NCI-H187 (cell line): Measurements from ENCODE around the gene CALD1.

Experiments used
- DNase-seq, 2 experiments: peaks; one replicate each; lab custom pipeline; 2025; lab: John Stamatoyannopoulos, UW

CALD1 gene

DNA sequence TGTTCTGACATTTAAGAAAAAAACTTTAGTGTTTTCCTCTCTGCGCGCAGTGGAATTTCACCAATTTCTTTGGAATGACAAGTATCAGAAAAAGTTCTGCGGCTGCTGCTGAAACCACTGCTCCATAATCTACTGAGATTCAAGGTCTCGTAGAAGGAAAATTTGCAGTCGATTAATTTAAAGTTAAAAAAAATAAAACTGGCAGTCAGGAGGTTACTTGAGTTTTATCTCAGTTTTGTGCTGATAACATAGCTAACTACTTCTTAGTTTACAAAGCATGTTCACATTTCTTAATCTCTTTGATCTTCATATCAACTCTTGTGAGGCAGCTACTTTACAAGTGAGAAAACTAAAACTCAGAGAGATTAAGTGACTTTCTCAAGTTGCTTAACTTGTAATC, 18.2 kb upstream of the CALD1 start:
- DNase-seq: no peak

DNA sequence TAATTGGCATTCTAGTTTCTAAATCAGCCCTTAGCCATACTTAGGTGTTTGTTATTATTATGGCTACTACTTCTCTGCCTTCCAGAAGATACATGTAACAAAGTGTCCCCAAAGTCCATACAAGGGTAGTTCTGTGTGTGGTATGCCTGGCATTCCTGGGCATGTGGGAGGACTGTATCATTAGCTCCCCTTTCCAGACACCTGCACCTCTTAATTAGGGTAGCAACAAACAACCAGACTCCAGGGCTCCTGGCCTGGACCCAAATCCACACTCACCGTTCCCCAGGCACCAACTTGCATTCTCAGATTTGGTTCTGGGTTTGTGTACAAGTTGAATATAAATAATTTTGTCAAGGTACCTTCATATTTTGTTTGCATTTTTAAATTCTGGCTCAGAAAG, 15.5 kb upstream of the CALD1 start:
- DNase-seq: no peak

- DNase-seq: no peak
Observed at GRCh38 chr7:134764365-134764764, 15.1 kb upstream of the CALD1 start.

- DNase-seq: no peak
Observed at GRCh38 chr7:134766779-134767519, 12.5 kb upstream of the CALD1 start.

- DNase-seq: no peak
Observed at GRCh38 chr7:134767520-134768168, 11.8 kb upstream of the CALD1 start.

DNA sequence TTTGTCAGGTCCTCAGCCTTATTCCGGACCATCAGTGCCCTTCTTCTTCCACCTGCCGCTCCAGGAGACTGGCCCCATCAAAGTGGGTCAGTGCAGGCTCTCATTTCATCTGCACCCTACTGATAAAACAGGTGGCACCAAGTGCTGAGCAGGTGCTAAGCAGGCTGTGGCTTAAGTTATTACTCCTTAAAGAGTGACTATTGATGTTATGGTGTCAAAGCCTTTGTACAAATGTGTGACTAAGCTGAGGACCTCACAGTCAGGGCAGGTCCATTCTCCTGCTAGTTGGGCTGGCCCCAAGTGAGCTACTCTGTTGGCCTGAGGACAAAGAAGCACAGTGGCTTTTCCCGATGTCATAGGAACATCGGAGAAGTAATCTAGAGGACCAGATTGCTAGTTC, 11.2 kb upstream of the CALD1 start:
- no peak for DNase-seq

DNA sequence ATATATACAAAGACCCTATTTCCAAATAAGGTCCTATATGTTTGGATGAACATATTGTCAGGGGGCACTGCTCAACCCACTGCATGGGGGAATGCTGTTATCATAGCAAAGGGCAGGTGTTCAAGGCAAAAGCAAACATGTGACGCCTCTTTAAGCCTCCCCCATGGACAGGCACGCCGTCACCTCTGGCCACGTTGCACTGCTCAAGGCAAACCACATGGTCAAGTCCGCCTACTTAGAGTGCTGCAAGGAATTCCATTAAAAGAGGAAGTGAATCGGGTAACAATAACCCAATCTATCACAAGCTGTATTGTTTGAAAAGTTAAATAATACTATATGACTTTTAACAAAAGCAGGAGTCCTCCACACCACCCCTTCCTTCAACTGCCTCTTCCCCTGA, 8.8 kb upstream of the CALD1 start:
- DNase-seq: no peak

- DNase-seq: no peak
Observed at GRCh38 chr7:134771111-134771510, 8.3 kb upstream of the CALD1 start.

GRCh38 chr7:134771889-134772288, 7.5 kb upstream of the CALD1 start:
- no peak for DNase-seq

DNA sequence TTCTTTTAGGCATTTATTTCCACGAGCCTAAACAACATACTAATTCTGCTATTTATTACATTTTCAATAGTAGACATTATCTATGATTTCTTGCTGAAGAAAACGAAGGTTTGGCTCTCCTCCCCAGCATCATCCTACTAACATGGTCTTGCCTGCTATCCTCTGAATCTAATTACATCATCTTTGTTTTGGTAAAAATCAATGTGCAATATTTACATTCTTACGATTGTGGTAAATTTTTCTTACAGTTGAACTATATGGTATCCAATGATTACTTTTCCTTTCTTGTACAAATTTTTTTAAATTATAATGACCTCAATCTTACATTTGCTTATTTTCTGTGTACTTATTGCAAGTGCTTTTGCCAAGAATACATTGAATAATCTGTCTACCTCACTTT, 7.0 kb upstream of the CALD1 start:
- no peak for DNase-seq

- DNase-seq: no peak
Observed at GRCh38 chr7:134773164-134773563, 6.3 kb upstream of the CALD1 start.

DNA sequence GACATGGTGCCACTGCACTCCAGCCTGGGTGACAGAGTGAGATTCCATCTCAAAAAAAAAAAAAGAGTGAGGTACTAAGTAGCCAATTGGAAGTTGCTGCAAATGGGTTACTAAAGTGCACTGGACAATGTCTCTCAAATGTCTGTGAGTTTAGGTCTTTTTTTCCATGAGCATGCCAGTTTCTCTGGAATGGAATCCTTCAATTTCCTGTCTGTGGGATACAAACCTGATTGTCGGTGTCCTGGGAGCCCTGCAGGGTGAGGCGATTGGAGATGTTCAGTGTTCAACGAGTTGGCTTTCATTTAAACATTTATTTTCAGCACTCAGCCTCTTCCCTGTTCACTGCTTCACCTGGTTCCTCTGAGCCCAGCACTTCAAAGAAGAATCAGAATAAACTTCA, 5.3 kb upstream of the CALD1 start:
- no peak for DNase-seq

DNA sequence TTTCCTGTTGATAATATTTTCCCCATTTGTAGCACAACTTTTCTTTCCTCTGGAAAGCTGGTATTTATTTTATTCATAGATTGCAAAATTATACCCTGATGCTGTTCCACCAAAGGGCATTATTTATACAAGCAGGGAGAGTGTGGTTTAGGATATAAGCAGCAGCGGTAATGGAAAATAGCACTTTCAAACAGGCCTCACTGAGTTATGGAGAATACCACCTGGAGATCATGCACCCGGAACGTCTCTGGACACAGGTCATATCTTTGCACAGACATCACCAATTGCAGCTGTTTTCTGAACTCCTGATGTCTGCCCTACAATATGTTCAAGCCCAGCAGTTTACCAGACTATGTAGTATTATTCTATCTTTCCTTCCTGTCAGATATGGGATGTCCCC, 2.0 kb upstream of the CALD1 start:
- DNase-seq: no peak

DNA sequence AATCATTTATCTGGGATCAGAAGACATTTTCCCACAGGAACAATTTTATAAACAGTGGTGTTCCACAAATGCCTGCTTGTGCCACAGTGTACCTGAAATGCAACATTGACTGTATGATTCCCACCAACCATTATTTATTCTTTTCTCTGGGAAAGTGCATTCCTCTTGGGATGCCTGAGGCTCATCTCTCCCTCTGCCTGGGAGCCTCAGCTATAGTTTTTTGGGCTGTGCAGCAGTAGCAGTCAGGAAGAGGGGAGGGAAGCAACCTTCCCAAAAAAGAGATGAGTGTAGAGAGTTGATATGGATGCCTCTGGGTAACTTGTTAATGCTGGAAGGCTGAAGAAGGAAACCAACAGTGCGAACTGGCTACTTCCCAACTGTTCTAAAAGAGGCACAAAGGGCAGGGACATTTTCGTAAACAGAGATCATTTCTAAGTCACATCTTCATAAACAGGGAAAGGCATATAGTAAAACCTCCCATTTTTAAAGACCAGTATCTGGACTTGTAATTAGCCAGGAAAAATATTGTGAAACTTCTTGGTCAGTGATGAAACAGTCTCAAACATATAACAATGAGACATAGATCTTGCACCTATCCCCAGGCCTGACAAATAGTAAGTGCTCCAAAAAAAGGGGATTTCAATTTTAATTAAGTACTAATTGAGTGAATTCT, 1.4 kb upstream of the CALD1 start:
- DNase-seq: no peak

DNA sequence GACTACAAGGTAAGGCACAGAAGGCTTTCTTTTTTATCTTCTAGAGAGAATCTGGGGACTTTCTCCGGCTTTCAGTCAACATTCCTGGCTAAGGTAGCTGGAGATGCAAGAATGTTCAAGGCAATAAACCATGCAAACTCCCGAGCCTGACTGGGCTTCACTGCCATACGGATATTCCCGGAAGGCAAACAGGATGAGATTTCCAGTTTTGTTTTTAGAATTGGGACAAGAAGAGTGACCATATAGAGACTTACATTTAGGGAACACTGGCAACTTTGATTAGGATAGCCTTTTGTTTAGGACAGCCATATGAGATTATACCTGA, 269 bp downstream of the CALD1 start:
- no peak for DNase-seq

- no peak for DNase-seq
Observed at GRCh38 chr7:134780166-134780828, 863 bp downstream of the CALD1 start.

DNA sequence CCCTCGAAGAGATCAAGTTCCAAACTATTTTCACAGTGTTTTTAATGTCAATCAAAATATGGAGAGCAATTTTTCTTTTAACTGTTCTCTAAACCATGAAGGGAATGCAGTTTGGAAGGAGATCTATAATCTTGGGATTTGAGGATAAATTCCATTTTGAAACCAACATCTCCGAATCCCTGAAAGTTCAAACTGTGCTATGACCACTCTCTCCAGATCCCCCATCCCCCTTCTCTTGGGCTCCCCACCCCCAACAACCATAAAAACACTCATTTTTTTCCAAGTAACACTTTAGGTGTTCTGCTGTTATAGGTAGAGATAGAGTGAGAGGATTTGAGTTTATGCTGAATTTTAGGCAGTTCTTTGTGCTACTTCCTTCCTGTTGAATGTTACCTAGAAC, 1.7 kb downstream of the CALD1 start:
- no peak for DNase-seq

GRCh38 chr7:134782121-134782623, 2.7 kb downstream of the CALD1 start:
- DNase-seq: no peak

DNA sequence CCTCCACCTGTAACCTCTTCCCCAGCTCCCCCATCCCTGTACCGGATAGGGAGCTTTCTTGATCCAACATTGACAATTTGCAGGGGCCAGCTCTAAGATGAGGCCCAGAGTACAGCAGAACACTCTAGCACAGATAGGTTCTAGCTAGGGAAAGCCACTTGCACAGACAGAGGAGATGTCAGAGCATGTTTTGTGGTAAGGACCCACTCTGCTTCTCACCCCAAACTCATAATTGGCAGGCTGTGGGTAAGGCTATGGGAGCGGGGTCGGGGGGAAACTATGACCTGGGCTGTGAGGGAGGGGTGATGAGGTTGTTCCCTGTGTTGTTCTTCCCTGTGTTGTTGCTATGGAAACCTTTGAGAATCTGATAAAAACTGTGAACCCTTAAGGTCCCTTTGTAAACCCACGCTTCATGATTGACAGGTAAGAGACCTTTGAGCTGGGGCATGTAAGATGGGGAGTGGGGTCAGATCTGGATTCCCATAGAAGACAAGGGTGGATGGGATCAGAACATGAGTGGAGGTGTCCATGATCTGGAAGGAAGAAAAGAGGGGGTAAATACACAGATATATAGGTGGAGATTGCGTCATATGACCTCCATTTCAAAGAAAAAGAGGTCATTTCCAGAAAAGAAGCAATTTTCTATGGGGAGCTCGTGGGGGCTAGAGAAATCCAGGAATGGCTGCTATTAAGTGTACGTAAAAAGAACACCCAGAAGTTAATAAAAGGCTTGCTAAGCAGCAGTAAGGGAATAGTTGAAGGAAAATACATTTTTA, 4.0 kb downstream of the CALD1 start:
- no peak for DNase-seq

DNA sequence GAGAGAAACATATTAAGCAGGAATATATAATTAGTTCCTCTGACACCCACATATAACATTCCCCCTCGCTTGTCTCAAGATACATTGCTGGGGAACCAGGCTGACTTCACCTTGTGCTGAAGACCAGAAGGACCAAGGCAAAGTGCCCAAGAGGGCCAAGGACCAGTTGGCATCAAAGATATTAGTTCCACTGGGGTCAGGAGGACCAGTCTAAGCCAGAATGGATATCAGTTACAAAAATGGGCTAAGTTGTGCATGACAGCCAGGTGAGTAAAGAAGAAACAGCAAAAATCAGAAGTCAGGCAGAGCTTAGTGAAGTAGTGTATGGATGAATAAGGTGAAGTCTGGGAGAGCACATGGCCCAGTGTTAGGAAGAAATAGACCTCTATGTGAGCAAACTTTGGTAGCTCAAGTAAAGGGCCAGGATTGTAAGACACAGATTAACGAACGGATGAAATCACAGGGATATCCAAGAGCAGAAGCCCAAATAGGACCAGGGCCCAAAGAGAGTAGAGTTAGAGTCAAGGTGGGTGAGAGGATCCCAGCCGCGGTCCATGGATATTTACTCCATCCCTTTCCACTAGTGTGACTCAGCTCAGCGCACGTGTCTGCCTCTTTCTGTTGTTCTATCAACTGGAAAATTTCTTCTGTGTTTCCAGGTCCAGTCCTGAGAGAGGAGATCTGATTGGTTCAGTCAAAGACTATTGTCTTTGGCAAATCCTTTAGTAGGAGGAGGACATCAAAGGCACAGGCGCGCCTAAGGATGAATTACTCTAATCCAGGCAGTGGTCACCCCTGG, 5.0 kb downstream of the CALD1 start:
- DNase-seq: no peak

GRCh38 chr7:134785842-134786241, 6.4 kb downstream of the CALD1 start:
- no peak for DNase-seq
